Calu3 (cell line): ENCODE measurements around the gene NRBP1. TPM values are rescaled to one million over a fixed set of nuclear protein-coding genes. Genes with fewer than 3 reads are reported as not detected.

Experiments used
- BruUV-seq: library from RNA; stranded (reverse); fragments of 400-500 nt; replicated peaks from 2 replicates; lab custom pipeline; 2021; lab: Mats Ljungman, UMichigan
- CTCF ChIA-PET: fragments of 300-600 bp; sonication (Branson Sonifier 250); formaldehyde crosslinking; loops from one replicate; lab custom pipeline; 2022; ENCODE audit warnings: antibody characterized with exemption; lab: Charles Lee
- DNase-seq: peaks from one replicate; pipeline ENCODE4 v3.0.0; 2022
- H3K27ac Mint-ChIP-seq: one replicate; pipeline ENCODE4 v1.8.0; 2022; ENCODE audit warnings: mixed read lengths; ENCODE audit not compliant: unreplicated experiment
- H3K27me3 Mint-ChIP-seq: one replicate; pipeline ENCODE4 v1.8.0; 2022; ENCODE audit warnings: mixed read lengths; ENCODE audit not compliant: unreplicated experiment
- H3K36me3 Mint-ChIP-seq: one replicate; pipeline ENCODE4 v1.8.0; 2022; ENCODE audit warnings: mild to moderate bottlenecking, moderate library complexity, mixed read lengths; ENCODE audit not compliant: insufficient read depth, unreplicated experiment
- H3K4me1 Mint-ChIP-seq: one replicate; pipeline ENCODE4 v1.8.0; 2022; ENCODE audit warnings: mild to moderate bottlenecking, low read depth, mixed read lengths; ENCODE audit not compliant: unreplicated experiment
- H3K4me3 Mint-ChIP-seq: one replicate; pipeline ENCODE4 v1.8.0; 2022; ENCODE audit warnings: mild to moderate bottlenecking, low read depth, moderate library complexity, mixed read lengths; ENCODE audit not compliant: unreplicated experiment
- H3K9me3 Mint-ChIP-seq: one replicate; pipeline ENCODE4 v1.8.0; 2022; ENCODE audit warnings: low read depth, mixed read lengths; ENCODE audit not compliant: unreplicated experiment
- CTCF ChIP-seq: fragments of 200-600 bp; IDR thresholded peaks from one replicate; pipeline ENCODE4 v1.8.0; 2022; ENCODE audit warnings: antibody characterized with exemption; ENCODE audit not compliant: unreplicated experiment
- intact Hi-C: fragments of 100-400 bp; cut with micrococcal nuclease; formaldehyde crosslinking; loops from one replicate; pipeline ENCODE4 v1.10.0; 2022; ENCODE audit not compliant: unreplicated experiment
- total RNA-seq: library from RNA; stranded (reverse); gene quantifications from 2 replicates; pipeline ENCODE4 v1.2.3, GENCODE V29; 2022

Gene NRBP1
- total RNA-seq, 1 experiment from 2014 or later, result 60.5 TPM

DNA sequence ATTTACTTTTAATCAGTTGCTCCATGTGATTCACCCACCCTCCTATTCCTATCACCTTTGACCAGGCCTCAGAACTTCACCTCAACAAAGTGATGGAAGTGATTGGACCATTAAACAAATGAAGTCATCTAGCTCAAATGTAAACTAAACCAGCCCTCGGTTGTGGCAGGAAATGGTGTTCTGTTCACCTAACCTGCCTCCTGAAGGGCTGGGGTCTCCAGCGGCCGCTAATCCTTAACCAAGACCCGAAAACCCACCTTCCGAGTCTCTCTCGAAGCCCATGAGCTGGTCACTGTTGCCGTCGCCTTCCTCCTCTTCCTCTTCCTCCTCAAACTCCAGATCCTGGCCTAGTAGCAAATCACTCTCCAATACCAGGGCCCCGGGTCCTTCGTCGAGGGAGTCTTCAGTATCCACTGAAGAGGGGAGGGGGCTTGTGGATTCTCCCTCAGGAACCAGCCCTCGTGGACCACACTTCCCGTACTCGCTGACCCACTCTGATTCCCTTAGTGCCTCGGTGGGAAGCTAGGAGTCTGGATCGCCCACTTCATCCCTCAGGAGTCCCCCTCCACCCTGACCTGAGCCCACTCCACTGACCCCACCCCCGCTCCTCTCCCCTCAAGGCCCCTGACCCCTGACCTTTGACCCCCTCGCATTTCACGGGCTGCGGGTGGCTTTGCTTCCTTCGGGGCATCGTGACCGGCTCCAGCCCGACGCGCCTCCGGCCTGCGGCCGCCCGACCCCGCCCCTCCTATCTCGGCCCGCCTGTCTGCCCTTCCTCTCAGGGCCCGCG lies 48.4 kb upstream of the NRBP1 start:
- peak overlapping the region; percentile 72 for H3K4me3 Mint-ChIP-seq
- intact Hi-C loops, result no loop called here
- H3K27me3 Mint-ChIP-seq, result no peaks in the 10 kb centered on the region
- TSS peak; percentile 43 for BruUV-seq
- no peak for DNase-seq
- peaks cover 69% of the 10 kb centered on the region for H3K36me3 Mint-ChIP-seq
- CTCF ChIA-PET, result interaction anchor here (1.2 kb wide), 1 partner anchor 10 kb away, joined by 4 read pairs; no protein-coding TSS in a partner anchor
- peak overlapping the region; percentile 93 for H3K27ac Mint-ChIP-seq
- TF ChIP-seq CTCF, result no peak
- peaks cover 15% of the 10 kb centered on the region for H3K4me1 Mint-ChIP-seq
- H3K9me3 Mint-ChIP-seq, result no peaks in the 10 kb centered on the region

DNA sequence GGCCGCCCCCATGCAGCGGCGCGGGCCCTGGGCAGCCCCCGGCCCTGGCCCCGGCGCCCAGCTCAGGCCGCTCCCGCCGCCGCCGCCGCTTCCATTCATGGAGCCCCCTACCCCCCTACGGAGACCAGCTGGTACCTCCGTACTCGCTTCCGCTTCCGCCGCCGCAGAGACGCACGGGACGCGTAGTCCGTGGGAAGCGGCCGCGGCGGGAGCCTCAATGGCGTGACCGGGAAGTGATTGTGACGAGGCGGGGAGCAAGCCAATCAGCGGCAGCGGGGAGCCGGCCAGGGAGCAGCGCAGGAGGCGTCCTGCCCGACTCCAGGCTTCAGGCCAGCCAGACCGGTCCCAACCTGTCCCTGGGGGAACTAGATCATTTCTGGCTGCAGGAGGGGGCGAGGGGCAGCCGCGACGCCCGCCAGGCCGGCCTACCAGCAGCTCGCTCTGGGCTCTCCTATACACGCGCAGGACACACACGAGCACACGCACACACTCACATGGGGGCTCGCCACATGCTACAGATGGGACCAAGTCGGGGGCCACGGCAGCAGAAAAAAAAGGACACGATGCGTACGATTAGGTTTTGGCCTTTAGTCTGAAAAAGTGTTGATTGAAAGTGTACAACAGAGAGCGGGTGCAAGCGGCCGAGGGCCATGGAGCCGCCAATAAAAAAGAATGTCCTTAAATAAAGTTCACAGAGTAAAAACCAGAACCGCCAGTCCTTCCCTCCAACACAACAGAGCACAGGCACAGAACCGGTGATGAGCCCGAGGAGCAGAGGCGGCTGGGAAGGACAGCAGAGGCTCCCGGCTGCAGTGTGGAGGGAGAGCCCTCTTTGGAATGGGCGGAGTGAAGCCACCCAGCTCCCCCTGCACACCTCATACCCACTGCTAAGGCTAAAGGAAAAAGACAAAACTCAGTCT lies 47.5 kb upstream of the NRBP1 start, which contains the start of gene ZNF513:
TSS of gene ZNF513 (minus strand) at position 109 of the 920 bp plus-strand sequence. CDS start 208 bp downstream, outside the sequence.
- H3K36me3 Mint-ChIP-seq, result peaks cover 70% of the 10 kb centered on the region
- no peaks in the 10 kb centered on the region for H3K9me3 Mint-ChIP-seq
- intact Hi-C loops, result no loop called here
- TF ChIP-seq CTCF, result no peak
- H3K4me1 Mint-ChIP-seq, result peaks cover 15% of the 10 kb centered on the region
- peak within 1 kb of the TSS; percentile 72 for H3K4me3 Mint-ChIP-seq
- peak within 1 kb of the TSS; percentile 93 for H3K27ac Mint-ChIP-seq
- no peaks in the 10 kb centered on the region for H3K27me3 Mint-ChIP-seq
- peak; percentile 90 for DNase-seq
- no TSS peak for BruUV-seq
- CTCF ChIA-PET, result interaction anchor here (0.5 kb wide), 1 partner anchor 1039 kb away, joined by 4 read pairs; no protein-coding TSS in a partner anchor

- H3K9me3 Mint-ChIP-seq, result no peaks in the 10 kb centered on the region
- peaks cover 15% of the 10 kb centered on the region for H3K4me1 Mint-ChIP-seq
- peak overlapping the region; percentile 72 for H3K4me3 Mint-ChIP-seq
- intact Hi-C loops, result no loop called here
- TSS peak; percentile 79 for BruUV-seq
- DNase-seq, result no peak
- H3K27me3 Mint-ChIP-seq, result no peaks in the 10 kb centered on the region
- peak overlapping the region; percentile 93 for H3K27ac Mint-ChIP-seq
- peaks cover 68% of the 10 kb centered on the region for H3K36me3 Mint-ChIP-seq
- CTCF ChIA-PET, result interaction anchor here (0.5 kb wide), 1 partner anchor 1039 kb away, joined by 4 read pairs; no protein-coding TSS in a partner anchor
- TF ChIP-seq CTCF, result no peak
Measured at GRCh38 chr2:27381577-27382181, 46.8 kb upstream of the NRBP1 start.
